Measurements from ENCODE around the gene SSH3.
"Not testable (repeated sequence)": the region's sequence is repeated elsewhere in the genome, so short reads cannot be mapped to it uniquely, and the experiment has no call there.

Gene SSH3

GRCh38 chr11:67312187-67313021 is 9.1 kb downstream of the SSH3 start:
- peak; percentile 51 for DNase-seq

GRCh38 chr11:67313125-67313890 is 10.0 kb downstream of the SSH3 start:
- DNase-seq: no peak

GRCh38 chr11:67314218-67314617 is 10.9 kb downstream of the SSH3 start:
- no peak for DNase-seq

DNA sequence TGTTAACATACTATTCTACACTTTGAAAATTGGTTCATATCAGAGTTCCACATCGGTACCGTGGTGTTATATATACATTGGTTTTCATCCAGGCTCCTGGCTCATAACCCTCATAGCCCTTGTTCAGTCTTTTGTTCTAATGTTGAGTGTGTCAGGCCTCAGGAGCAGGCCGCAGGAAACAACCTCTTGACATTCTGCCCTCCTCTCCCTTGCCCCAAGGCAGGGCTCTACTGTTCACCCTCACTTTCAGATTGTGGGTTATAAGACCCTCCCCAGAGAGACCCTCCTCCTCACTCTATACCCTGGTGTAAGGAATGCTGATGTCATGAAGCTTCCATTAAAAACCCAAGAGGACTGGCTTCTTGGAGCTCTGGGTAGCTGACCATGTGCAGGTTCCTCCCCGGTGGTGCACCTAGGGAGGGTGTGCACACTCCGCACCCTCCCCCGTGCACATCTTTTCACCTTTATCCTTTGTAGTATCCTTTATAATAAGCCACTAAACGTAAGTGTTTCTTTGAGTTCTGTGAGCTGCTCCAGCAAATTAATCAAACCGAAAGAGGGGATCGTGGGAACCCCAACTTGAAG is 12.1 kb downstream of the SSH3 start:
- no peak for DNase-seq

DNA sequence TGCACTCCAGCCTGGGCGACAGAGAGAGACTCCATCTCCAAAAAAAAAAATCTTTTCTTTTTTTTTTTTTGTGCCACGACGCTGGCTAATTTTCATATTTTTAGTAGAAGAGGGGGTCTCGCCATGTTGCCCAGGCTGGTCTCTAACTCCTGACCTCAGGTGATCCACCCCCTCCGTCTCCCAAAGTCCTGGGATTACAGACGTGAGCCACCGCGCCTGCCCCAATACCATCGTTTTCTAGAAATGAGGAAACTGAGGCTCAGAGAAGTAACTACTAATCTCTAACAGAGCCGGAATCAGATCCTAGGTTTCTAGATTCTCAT is 13.5 kb downstream of the SSH3 start:
- DNase-seq: no peak

DNA sequence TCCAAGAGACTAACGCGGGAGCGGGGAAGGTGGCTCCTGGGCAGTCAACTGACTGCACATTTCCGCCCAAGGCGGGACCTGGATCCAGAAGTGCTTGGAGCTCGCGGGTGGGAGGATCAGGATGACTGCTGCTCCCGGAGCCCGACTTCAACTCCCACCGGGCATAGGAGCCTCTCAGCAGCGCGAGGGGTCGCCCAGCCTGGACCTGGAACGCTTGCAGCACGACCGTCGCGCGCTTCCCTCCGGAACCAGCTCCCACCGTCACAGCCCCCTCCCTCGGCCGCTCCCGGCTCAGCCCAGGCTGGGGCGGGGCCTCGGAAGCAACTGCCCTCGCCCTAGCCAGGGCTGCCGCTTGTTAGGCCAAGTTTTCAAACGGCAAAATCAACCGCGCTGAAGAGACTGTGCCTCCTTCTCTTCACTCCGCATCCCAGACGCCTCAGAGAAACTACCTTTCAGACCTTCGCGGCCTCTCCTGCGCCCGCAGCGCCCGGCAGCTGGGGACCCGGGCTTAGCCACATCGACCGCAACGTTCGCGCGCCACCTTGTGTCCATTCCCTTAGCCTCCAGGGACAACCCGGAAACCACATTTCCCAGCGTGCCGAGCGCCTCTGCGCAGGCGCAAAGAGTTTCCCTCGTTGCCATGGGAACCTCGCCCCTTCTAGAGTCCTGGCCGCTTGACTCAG is 14.0 kb downstream of the SSH3 start:
- DNase-seq: peak; percentile 96

DNA sequence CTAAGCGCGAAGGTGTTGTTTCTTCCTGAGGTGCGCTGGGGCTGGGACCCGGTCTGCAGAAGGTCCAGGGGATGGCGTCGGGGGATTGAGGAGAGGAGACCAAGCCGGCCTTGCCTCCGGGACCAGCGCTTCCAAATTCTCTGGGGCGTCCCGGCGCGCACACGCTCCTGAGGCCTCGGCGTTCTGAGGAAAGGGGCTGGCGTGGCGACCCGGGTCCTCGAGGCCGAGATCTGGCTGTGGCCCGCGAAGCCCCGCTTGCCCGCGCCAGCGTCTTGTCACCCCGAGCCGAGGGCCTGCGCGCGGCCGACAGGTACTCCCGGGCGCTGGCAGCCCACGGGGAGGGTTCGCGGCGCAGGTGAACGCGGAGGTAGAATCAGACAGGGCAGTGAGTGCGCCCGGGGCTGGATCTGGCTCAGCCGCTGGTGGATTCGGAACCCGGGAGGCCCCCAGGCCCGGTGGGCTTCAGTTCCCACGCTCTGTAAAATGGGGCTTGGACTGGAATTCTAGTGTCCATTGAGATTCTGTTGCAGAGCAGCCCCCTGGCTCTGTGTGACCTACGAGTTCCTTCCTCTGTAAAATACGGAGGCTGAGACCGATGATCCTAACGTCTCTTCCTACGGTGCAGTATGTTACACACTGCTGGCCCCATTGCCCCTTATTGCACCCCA is 14.7 kb downstream of the SSH3 start:
- no peak for DNase-seq

GRCh38 chr11:67318876-67319275 is 15.5 kb downstream of the SSH3 start:
- not testable (repeated sequence) for DNase-seq

DNA sequence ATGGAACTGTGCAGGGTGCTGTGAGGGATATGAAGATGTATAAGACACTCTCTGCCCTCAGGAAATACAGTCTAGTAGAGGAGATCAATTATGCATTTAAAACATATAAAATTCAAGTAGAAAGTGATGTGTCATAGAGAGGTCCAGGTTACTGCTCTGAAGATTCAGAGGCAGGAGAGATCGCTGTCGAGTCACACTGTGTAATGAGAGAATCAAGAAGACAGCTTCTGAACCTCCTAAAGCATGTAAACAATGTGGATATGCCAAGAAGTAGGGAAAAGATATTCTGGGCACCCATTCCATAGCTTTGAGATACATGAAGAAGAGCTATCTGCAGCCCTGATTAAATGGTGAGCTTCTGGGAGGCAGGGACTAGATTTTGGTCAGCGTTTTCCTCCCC is 16.7 kb downstream of the SSH3 start:
- no peak for DNase-seq

DNA sequence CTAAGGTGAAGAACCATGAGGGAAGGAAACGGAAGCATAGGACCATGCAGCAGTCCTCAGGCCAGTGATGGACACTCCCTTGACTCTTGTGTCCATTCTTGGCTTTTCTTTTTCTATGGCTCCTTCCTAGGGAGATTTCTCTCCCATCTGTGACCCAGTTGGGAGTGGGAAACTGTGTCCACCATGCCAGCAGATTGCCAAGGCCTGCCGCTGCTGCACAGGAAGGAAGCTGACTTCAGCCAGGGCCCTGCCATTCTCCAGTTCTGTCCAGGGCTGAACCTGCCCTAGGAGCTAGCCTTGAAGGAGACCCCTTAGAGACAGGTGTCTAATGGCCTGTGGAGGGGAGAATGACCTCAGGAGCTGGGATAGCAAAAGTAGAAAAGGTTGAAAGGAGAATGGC is 17.4 kb downstream of the SSH3 start:
- DNase-seq: no peak

- no peak for DNase-seq
These were observed 18.1 kb downstream of the SSH3 start for GRCh38 chr11:67321313-67321871.

DNA sequence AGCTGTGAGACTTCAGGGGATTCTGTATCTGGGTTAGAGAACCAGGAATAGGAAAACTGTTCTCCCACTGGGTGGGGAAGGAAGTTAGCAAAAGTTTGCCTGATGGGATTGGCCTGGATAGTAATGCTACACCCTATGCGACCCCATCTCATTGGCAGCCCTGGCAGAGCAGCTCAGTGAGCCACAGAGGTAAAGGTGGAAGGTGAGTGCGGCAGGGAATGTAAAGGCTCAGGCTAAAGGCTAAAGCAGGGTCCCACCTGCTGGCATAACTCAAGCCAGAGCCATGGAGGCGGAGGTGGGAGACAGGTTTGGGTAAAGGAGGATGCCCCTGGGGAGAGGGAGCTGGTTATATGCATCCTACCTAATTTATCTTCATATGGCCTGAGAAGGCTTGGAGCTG is 18.7 kb downstream of the SSH3 start:
- no peak for DNase-seq

DNA sequence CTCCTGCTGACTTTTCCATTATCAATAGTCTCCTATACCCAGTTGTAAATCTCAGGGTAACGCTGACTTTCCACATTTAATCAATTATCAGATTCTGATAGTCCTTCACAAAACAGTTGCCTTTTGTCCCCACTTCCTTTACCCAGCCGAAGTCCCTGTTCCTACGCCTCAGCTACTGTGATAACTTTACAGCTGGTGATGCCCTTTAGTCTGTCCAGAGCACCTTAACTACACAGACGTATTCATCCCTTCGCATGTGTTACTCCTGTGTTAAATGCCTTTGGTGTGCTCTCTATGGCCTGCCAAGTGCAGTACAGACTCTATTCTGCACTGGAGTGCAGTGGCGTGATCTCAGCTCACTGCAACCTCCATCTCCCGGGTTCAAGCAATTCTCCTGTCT is 20.2 kb downstream of the SSH3 start:
- no peak for DNase-seq

- no peak for DNase-seq
These were observed 28.9 kb downstream of the SSH3 start for GRCh38 chr11:67332081-67332691.

DNA sequence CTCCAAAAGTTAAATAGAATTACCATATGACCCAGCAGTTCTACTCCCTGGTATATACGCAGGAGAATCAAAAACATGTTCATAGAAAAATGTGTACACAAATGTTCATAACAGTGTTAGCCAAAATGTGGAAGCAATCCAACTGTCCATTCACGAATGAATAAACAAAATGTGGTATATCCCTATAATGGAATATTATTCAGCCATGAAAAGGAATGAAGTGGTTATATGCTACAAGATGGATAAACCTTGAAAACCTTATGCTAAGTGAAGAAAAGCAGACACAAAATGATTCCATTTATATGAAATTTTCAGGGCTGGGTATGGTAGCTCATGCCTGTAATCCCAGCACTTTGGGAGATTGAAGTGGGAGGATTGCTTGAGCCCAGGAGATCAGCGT is 33.9 kb downstream of the SSH3 start:
- DNase-seq: no peak

DNA sequence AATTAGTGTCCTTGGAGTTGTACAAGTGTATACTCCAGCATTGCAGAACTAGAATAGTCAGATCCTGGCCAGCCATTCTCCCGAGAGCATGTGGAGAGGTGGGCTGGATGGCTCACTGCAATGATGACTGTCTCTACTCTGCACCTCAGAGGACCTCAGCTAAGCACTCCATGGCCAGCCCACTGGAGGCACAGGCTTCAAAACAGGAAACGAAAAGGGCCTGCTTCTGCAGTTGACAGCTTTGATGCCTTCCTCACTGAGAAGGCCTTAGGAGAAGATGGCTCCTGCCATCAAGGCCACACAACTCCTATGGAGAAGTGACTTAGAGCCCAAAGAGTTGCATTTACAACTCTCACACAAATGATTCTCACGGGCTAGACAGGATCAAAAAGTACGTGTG is 40.9 kb downstream of the SSH3 start:
- peak; percentile 23 for DNase-seq

GRCh38 chr11:67345247-67345919 is 42.1 kb downstream of the SSH3 start:
- no peak for DNase-seq

DNA sequence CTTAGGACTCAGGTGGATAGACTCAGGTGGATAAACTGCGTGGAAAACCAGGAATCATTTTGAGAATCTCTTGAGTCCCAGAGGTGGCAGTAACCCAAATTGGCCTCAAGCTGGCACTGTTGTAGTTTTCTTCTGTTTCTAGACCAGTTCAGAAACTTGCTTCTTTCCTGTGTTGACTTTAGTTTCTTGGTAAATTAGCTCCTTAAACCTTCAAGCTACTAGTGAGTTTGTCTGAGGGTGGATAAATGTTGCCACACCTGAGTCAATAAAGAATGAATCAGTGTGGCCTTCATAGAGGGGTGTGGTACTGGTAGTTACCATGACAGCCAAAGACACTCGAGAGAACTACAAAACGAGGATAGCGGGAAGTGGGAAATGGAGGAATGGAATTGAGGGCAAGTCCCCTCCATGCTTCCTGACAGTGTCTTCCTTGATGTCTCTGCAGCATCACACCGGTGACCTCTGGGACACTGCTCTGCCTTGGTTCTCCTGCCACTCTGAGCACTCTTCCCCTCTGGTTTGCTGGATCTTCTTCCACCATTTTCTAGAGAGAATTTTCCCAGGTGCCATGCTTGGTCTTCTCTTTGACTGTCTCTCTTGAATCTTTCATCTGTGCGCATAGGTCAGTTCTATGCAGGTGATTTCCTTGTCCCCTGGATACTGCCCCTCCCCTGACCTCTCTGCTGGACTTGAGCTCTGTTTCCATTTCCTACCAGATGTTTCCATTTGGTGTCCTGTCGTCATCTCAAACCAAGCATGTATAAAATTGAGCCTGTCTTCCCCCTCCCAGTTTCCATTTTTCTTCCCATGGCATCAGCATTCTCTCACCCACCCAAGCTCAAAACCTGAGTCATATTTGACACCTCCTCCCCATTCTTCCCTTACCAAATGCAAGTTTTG is 42.8 kb downstream of the SSH3 start:
- no peak for DNase-seq

DNA sequence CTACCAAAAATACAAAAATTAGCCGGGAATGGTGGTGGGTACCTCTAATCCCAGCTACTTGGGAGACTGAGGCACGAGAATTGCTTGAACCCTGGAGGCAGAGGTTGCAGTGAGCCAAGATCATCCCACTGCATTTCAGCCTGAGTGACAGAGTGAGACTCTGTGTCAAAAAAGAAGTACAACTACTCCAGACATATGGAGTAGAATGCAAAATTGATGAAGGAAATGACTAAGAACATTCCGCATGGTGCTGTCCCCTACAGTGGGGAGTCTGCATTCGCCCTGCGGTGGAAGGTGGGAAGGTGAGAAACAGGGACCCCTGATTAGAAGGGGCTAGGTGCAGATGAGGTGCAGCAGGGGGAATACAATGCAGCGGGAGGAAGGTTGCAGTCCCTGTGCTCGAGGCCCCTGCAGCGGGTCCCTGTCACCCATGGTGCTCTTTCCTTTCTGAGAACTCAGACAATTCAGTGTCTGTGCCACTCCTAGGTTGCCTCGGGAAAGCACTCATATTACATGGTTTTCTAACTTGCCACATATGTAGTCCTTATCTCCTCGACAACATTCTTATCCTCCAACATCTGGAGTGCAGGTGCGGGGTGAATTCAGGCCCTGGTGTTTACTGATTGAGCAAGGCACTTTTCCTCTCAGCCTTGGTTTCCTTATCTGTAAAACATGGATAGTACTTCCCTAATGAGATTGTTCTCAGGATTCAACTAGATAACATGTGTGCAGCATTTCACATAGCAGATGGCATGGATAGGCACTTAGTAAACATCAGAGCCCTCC is 44.8 kb downstream of the SSH3 start:
- no peak for DNase-seq

DNA sequence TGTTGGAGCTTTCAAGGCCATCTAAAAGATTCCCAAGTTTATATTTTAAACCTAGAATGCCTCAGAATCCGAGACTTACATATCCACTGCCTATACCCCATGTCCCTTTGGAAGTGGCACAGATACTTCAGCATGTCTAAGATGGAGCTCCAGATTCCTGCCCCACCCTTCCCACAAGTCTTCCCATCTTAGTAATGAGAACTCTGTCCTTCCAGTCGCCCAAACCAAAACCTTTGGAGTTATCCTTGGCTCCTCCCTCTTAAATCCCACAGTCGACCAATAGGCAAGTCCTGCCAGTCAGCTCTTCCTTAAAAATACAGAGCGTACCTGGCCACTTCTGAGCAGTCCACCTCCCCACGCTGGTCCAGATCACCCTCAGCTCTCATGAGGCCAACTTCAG is 45.7 kb downstream of the SSH3 start:
- DNase-seq: no peak
